SU-DHL-6 (cell line): ENCODE measurements around the gene MAD2L1BP.

ENCODE experiments used
- H2AFZ ChIP-seq: fragments of 200-600 bp; sonication (generic); 2 replicates; pipeline ENCODE4 v1.6.1; 2014; ENCODE audit warnings: low read depth, mild to moderate bottlenecking, moderate library complexity, mixed read lengths, antibody characterized with exemption, low read length; ENCODE audit not compliant: severe bottlenecking
- H3F3A ChIP-seq: fragments of 200-600 bp; shearing (Covaris generic); 2 replicates; pipeline ENCODE4 v1.6.0; 2016; ENCODE audit warnings: antibody characterized with exemption, mild to moderate bottlenecking; ENCODE audit not compliant: insufficient read depth
- H3K27ac ChIP-seq: fragments of 200-600 bp; sonication (generic); 2 replicates; pipeline ENCODE4 v1.5.1; 2016; ENCODE audit warnings: low read depth, mild to moderate bottlenecking, low read length, moderate library complexity, mixed read lengths
- H3K27me3 ChIP-seq: fragments of 200-600 bp; sonication (generic), shearing (Covaris generic); 2 replicates; pipeline ENCODE4 v1.6.0; 2014; ENCODE audit warnings: mild to moderate bottlenecking, low read length
- H3K36me3 ChIP-seq: fragments of 200-600 bp; sonication (generic); 2 replicates; pipeline ENCODE4 v1.6.1; 2014; ENCODE audit warnings: mild to moderate bottlenecking, low read length, mixed read lengths
- H3K4me2 ChIP-seq: fragments of 300-600, 200-600 bp; shearing (Covaris generic), sonication (generic); 2 replicates; pipeline ENCODE4 v1.6.0; 2014; ENCODE audit warnings: low read length, low read depth, mild to moderate bottlenecking; ENCODE audit not compliant: poor library complexity, severe bottlenecking
- H3K4me3 ChIP-seq: fragments of 200-600 bp; sonication (generic); 2 replicates; pipeline ENCODE4 v1.5.1; 2014; ENCODE audit warnings: antibody characterized with exemption, low read length, mild to moderate bottlenecking, mixed read lengths; ENCODE audit not compliant: insufficient read depth, poor library complexity, severe bottlenecking
- H3K79me2 ChIP-seq: fragments of 200-600 bp; sonication (generic); 2 replicates; pipeline ENCODE4 v1.6.1; 2014; ENCODE audit warnings: mild to moderate bottlenecking, low read length, moderate library complexity; ENCODE audit not compliant: insufficient read depth
- H3K9ac ChIP-seq: fragments of 200-600 bp; sonication (generic); 2 replicates; pipeline ENCODE4 v1.7.0; 2014; ENCODE audit warnings: mild to moderate bottlenecking, low read length
- H3K9me2 ChIP-seq: fragments of 200-600 bp; sonication (generic); replicated peaks from 2 replicates; pipeline ENCODE4 v1.6.1; 2014; ENCODE audit warnings: low read length; ENCODE audit not compliant: insufficient read depth
- H3K9me3 ChIP-seq: fragments of 200-600 bp; sonication (generic); 2 replicates; pipeline ENCODE4 v1.6.1; 2014; ENCODE audit warnings: low read length, mixed read lengths; ENCODE audit not compliant: insufficient read depth
- H4K20me1 ChIP-seq: fragments of 200-600 bp; sonication (generic); 2 replicates; pipeline ENCODE4 v1.6.1; 2014; ENCODE audit warnings: low read depth, mild to moderate bottlenecking, antibody characterized with exemption, low read length, moderate library complexity, mixed read lengths
- EZH2phosphoT487 ChIP-seq: fragments of 200-600 bp; sonication (generic), shearing (Covaris generic); conservative IDR thresholded peaks from 2 replicates; pipeline ENCODE4 v1.6.1; 2018; ENCODE audit warnings: mild to moderate bottlenecking, antibody characterized with exemption, low read length, moderate library complexity, mixed read lengths
- TF ChIP-seq, protein P1 (sequence below): fragments of 200-600 bp; sonication (generic); IDR thresholded peaks from one replicate; pipeline ENCODE4 v1.5.1; 2017; ENCODE audit warnings: antibody characterized with exemption, mild to moderate bottlenecking, low read length, moderate library complexity; ENCODE audit not compliant: insufficient read depth, poor library complexity, severe bottlenecking

MAD2L1BP gene

DNA sequence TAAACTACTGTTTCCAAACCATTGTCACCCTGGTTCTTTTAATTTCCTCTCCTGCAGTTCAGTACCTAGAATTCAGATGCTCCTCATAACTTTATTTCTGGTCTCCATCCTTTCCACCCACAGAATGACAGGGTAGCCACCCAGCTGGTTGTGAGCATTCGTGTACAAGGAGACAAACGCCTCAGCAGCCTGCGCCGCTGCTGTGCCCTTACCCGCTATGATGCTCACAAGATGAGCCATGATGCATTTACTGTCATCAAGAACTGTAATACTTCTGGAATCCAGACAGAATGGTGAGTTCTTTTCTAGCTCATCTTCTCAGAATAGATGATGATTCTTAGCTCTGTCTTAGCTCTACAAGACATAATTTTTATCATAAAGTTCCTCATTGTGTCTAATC is 25.2 kb upstream of the MAD2L1BP start:
- no peak overlapping the region for H3K27ac ChIP-seq
- H3F3A ChIP-seq: peaks cover 53% of the 10 kb centered on the region
- no peaks in the 10 kb centered on the region for H3K9me2 ChIP-seq
- no peak for TF ChIP-seq EZH2phosphoT487
- TF ChIP-seq, protein P1, sequence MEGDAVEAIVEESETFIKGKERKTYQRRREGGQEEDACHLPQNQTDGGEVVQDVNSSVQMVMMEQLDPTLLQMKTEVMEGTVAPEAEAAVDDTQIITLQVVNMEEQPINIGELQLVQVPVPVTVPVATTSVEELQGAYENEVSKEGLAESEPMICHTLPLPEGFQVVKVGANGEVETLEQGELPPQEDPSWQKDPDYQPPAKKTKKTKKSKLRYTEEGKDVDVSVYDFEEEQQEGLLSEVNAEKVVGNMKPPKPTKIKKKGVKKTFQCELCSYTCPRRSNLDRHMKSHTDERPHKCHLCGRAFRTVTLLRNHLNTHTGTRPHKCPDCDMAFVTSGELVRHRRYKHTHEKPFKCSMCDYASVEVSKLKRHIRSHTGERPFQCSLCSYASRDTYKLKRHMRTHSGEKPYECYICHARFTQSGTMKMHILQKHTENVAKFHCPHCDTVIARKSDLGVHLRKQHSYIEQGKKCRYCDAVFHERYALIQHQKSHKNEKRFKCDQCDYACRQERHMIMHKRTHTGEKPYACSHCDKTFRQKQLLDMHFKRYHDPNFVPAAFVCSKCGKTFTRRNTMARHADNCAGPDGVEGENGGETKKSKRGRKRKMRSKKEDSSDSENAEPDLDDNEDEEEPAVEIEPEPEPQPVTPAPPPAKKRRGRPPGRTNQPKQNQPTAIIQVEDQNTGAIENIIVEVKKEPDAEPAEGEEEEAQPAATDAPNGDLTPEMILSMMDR: no peak
- H3K79me2 ChIP-seq: peaks cover 9% of the 10 kb centered on the region; the same call in 1 of the 2 replicates
- no peak overlapping the region for H3K9ac ChIP-seq
- H3K4me3 ChIP-seq: no peak overlapping the region
- H4K20me1 ChIP-seq: no peaks in the 10 kb centered on the region
- no peaks in the 10 kb centered on the region for H3K27me3 ChIP-seq
- no peaks in the 10 kb centered on the region for H3K9me3 ChIP-seq
- H3K4me2 ChIP-seq: no peak overlapping the region
- no peak overlapping the region for H2AFZ ChIP-seq
- peaks cover 73% of the 10 kb centered on the region for H3K36me3 ChIP-seq

- peaks cover 47% of the 10 kb centered on the region for H3F3A ChIP-seq
Measured at GRCh38 chr6:43613721-43614395, 21.8 kb upstream of the MAD2L1BP start.

DNA sequence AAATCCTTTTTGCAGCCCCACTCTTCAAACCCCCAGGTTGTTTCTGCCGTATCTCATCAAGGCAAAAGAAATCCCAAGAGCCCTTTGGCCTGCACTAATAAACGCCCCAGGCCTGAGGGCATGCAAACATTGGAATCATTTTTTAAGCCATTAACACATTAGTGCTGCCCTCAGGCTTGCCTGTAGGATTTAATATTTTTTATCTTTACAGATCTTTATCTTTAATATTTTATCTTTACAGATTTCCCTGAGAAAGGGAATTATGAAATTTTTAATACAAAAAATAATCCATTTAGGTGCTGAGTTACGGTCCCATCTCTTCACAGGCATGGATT is 21.3 kb upstream of the MAD2L1BP start:
- H3K4me2 ChIP-seq: no peak overlapping the region
- H3K27me3 ChIP-seq: no peaks in the 10 kb centered on the region
- no peaks in the 10 kb centered on the region for H4K20me1 ChIP-seq
- no peak for TF ChIP-seq EZH2phosphoT487
- TF ChIP-seq, protein P1: no peak
- no peaks in the 10 kb centered on the region for H3K9me3 ChIP-seq
- H3F3A ChIP-seq: peaks cover 47% of the 10 kb centered on the region
- no peaks in the 10 kb centered on the region for H3K79me2 ChIP-seq
- H3K36me3 ChIP-seq: peaks cover 44% of the 10 kb centered on the region
- H3K4me3 ChIP-seq: no peak overlapping the region
- no peak overlapping the region for H2AFZ ChIP-seq
- no peaks in the 10 kb centered on the region for H3K9me2 ChIP-seq
- H3K9ac ChIP-seq: no peak overlapping the region
- no peak overlapping the region for H3K27ac ChIP-seq

More at GRCh38 chr6:43613721-43614395, 21.8 kb upstream of the MAD2L1BP start:
- no peak overlapping the region for H3K27ac ChIP-seq
- no peaks in the 10 kb centered on the region for H3K9me3 ChIP-seq
- H3K36me3 ChIP-seq: peaks cover 49% of the 10 kb centered on the region
- no peaks in the 10 kb centered on the region for H4K20me1 ChIP-seq
- no peak overlapping the region for H3K9ac ChIP-seq
- H3K4me3 ChIP-seq: no peak overlapping the region
- H3K4me2 ChIP-seq: no peak overlapping the region
- no peaks in the 10 kb centered on the region for H3K9me2 ChIP-seq
- H2AFZ ChIP-seq: no peak overlapping the region
- no peaks in the 10 kb centered on the region for H3K27me3 ChIP-seq
- 0 out of 2 replicates have a peak, but pooled peaks cover 3% of the 10 kb centered on the region for H3K79me2 ChIP-seq
- no peak for TF ChIP-seq EZH2phosphoT487
- TF ChIP-seq, protein P1: no peak
